ENCODE results near the gene SETD7. TPM values are rescaled to one million over a fixed set of nuclear protein-coding genes. Genes with fewer than 3 reads are reported as not detected.
A peak's percentile ranks its signal among the peaks of the same experiment; 100 is the strongest.

SETD7 gene
- total RNA-seq, 2 donors from 2014 or later, result 74.7 to 101 TPM

DNA sequence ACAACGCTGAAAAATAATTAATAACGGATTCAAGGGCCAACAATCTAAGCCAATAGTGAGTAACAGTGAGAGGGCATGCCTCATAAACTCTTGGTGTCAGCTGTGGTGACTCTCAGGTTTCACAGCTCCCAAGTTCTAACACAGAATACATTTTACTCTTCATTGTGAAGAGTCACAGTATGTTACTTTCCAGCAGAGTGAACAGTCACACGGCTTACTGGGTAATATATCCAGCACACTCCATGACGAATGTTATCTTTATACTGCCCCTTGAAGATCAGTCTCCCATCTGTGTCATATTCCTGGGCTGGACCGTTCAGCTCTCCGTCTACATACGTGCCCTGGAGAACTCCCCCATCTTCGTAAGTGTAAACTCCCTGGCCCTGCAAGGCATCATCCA is 23.1 kb downstream of the SETD7 start:
- Histone ChIP-seq H3K9me3 (no peaks in the 10 kb centered on the region), H3K27me3 (replicated peaks; ENCODE audit: insufficient read depth) (no peaks in the 10 kb centered on the region), H3K4me3 (no peak overlapping the region), H3K27ac (no peak overlapping the region), H3K4me1 (ENCODE audit: control insufficient read depth in 1 of 2, low read depth in 2 of 2) (peaks cover 5 to 31% of the 10 kb centered on the region in 2 donors), H3K36me3 (peaks cover 9% of the 10 kb centered on the region)
- no peak for ATAC-seq (ENCODE audit: insufficient number of reproducible peaks, low FRiP score, low read depth)
- TF ChIP-seq, protein P1, sequence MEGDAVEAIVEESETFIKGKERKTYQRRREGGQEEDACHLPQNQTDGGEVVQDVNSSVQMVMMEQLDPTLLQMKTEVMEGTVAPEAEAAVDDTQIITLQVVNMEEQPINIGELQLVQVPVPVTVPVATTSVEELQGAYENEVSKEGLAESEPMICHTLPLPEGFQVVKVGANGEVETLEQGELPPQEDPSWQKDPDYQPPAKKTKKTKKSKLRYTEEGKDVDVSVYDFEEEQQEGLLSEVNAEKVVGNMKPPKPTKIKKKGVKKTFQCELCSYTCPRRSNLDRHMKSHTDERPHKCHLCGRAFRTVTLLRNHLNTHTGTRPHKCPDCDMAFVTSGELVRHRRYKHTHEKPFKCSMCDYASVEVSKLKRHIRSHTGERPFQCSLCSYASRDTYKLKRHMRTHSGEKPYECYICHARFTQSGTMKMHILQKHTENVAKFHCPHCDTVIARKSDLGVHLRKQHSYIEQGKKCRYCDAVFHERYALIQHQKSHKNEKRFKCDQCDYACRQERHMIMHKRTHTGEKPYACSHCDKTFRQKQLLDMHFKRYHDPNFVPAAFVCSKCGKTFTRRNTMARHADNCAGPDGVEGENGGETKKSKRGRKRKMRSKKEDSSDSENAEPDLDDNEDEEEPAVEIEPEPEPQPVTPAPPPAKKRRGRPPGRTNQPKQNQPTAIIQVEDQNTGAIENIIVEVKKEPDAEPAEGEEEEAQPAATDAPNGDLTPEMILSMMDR (IDR thresholded peaks at IDR 0.05), result no peak
- DNase-seq (ENCODE audit: low spot score), result no peak

GRCh38 chr4:139530833-139531427 is 25.1 kb downstream of the SETD7 start:
- ATAC-seq (ENCODE audit: insufficient number of reproducible peaks, low FRiP score, low read depth), result no peak
- Histone ChIP-seq H3K27ac (no peak overlapping the region), H3K4me1 (ENCODE audit: control insufficient read depth in 1 of 2, low read depth in 2 of 2) (peaks cover 5 to 16% of the 10 kb centered on the region in 2 donors), H3K27me3 (replicated peaks; ENCODE audit: insufficient read depth) (no peaks in the 10 kb centered on the region), H3K4me3 (no peak overlapping the region), H3K9me3 (no peaks in the 10 kb centered on the region), H3K36me3 (peaks cover 20% of the 10 kb centered on the region)
- TF ChIP-seq, protein P1 (IDR thresholded peaks at IDR 0.05), result peak; percentile 48
- no peak for DNase-seq (ENCODE audit: low spot score)

- no peaks in the 10 kb centered on the region for H3K9me3 ChIP-seq
- H3K36me3 ChIP-seq, result peaks cover 26% of the 10 kb centered on the region
- H3K4me3 ChIP-seq, result no peak overlapping the region
- H3K4me1 ChIP-seq (ENCODE audit: control insufficient read depth in 1 of 2, low read depth in 2 of 2), result no peaks in the 10 kb centered on the region
- TF ChIP-seq, protein P1 (IDR thresholded peaks at IDR 0.05), result no peak
- no peak overlapping the region for H3K27ac ChIP-seq
- no peaks in the 10 kb centered on the region for H3K27me3 ChIP-seq (replicated peaks; ENCODE audit: insufficient read depth)
- DNase-seq (ENCODE audit: low spot score) (no peak), ATAC-seq (ENCODE audit: insufficient number of reproducible peaks, low FRiP score, low read depth) (no peak)
Observed at GRCh38 chr4:139528377-139529005, 27.5 kb downstream of the SETD7 start.

- ATAC-seq (ENCODE audit: insufficient number of reproducible peaks, low FRiP score, low read depth) (no peak), DNase-seq (ENCODE audit: low spot score) (no peak)
- peaks cover 32% of the 10 kb centered on the region for H3K36me3 ChIP-seq
- H3K4me1 ChIP-seq (ENCODE audit: control insufficient read depth in 1 of 2, low read depth in 2 of 2), result no peaks in the 10 kb centered on the region
- no peaks in the 10 kb centered on the region for H3K27me3 ChIP-seq (replicated peaks; ENCODE audit: insufficient read depth)
- no peaks in the 10 kb centered on the region for H3K9me3 ChIP-seq
- no peak overlapping the region for H3K4me3 ChIP-seq
- TF ChIP-seq, protein P1 (IDR thresholded peaks at IDR 0.05), result no peak
- H3K27ac ChIP-seq, result no peak overlapping the region
Observed at GRCh38 chr4:139526928-139527327, 29.1 kb downstream of the SETD7 start.

DNA sequence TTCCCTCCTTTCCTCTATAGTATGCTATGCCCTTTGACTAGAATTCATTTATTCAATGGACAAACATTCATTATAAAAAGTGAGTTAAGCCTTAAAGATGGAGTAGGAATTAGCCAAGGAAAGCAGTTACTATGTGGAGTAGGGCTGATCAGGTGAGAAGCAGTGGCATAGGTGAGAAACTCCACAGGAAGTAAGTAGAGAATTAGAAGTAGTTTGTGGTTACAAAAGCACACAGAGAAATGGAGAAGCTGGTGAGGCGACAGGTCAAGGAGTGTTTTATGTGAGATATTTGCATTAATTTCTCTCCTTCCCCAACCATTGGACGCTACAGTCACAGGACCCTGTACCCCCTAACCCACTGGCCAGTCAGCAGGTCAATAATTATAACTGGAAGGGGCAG is 30.6 kb downstream of the SETD7 start:
- no peaks in the 10 kb centered on the region for H3K4me1 ChIP-seq (ENCODE audit: control insufficient read depth in 1 of 2, low read depth in 2 of 2)
- H3K4me3 ChIP-seq, result no peak overlapping the region
- peaks cover 44% of the 10 kb centered on the region for H3K36me3 ChIP-seq
- no peaks in the 10 kb centered on the region for H3K27me3 ChIP-seq (replicated peaks; ENCODE audit: insufficient read depth)
- DNase-seq (ENCODE audit: low spot score) (no peak), ATAC-seq (ENCODE audit: insufficient number of reproducible peaks, low FRiP score, low read depth) (no peak)
- no peak overlapping the region for H3K27ac ChIP-seq
- no peaks in the 10 kb centered on the region for H3K9me3 ChIP-seq
- TF ChIP-seq, protein P1 (IDR thresholded peaks at IDR 0.05), result no peak

All from thoracic aorta (tissue), 2 donors.